MM.1S (cell line): ENCODE data around the gene CXCR3.
A peak's percentile ranks its signal among the peaks of the same experiment; 100 is the strongest.

Experiments used
- DNase-seq: peaks from one replicate; pipeline ENCODE4 v3.0.0-alpha.2; 2015
- H2AFZ ChIP-seq: fragments of 300-600 bp; sonication (generic); 2 replicates; pipeline ENCODE4 v1.6.0; 2016; ENCODE audit warnings: antibody characterized with exemption, low read length
- H3F3A ChIP-seq: fragments of 300-600 bp; sonication (generic); 2 replicates; pipeline ENCODE4 v1.6.1; 2016; ENCODE audit warnings: mild to moderate bottlenecking, antibody characterized with exemption, low read length, moderate library complexity, mixed read lengths; ENCODE audit not compliant: insufficient read depth
- H3K27ac ChIP-seq: fragments of 300-600 bp; sonication (generic); 2 replicates; pipeline ENCODE4 v1.5.1; 2016; ENCODE audit warnings: mild to moderate bottlenecking, low read length
- H3K27me3 ChIP-seq: fragments of 300-600 bp; sonication (generic); replicated peaks from 2 replicates; pipeline ENCODE4 v1.6.0; 2016; ENCODE audit warnings: low read length; ENCODE audit not compliant: insufficient read depth
- H3K36me3 ChIP-seq: fragments of 300-600 bp; sonication (generic); replicated peaks from 2 replicates; pipeline ENCODE4 v1.6.1; 2016; ENCODE audit warnings: mild to moderate bottlenecking, low read length, mixed read lengths; ENCODE audit not compliant: insufficient read depth
- H3K4me1 ChIP-seq: fragments of 300-600 bp; sonication (generic); 2 replicates; pipeline ENCODE4 v1.6.1; 2016; ENCODE audit warnings: low read length, mixed read lengths
- H3K4me2 ChIP-seq: fragments of 300-600 bp; sonication (generic); 2 replicates; pipeline ENCODE4 v1.6.0; 2016; ENCODE audit warnings: low read depth, low read length
- H3K4me3 ChIP-seq: fragments of 300-600 bp; sonication (generic); 2 replicates; pipeline ENCODE4 v1.5.1; 2016; ENCODE audit warnings: low read length, mixed read lengths
- H3K79me2 ChIP-seq: fragments of 300-600 bp; sonication (generic); 2 replicates; pipeline ENCODE4 v1.6.1; 2016; ENCODE audit warnings: mixed run types, low read length, mixed read lengths
- H3K9ac ChIP-seq: fragments of 300-600 bp; sonication (generic); 2 replicates; pipeline ENCODE4 v1.6.1; 2016; ENCODE audit warnings: low read length, mixed read lengths
- H3K9me2 ChIP-seq: fragments of 300-600 bp; sonication (generic); replicated peaks from 2 replicates; pipeline ENCODE4 v1.6.1; 2016; ENCODE audit warnings: mild to moderate bottlenecking, low read length, mixed read lengths; ENCODE audit not compliant: insufficient read depth
- H3K9me3 ChIP-seq: fragments of 300-600 bp; sonication (generic); replicated peaks from 2 replicates; pipeline ENCODE4 v1.6.1; 2016; ENCODE audit warnings: mild to moderate bottlenecking, low read length, mixed read lengths; ENCODE audit not compliant: insufficient read depth
- H4K20me1 ChIP-seq: fragments of 300-600 bp; sonication (generic); 2 replicates; pipeline ENCODE4 v1.6.1; 2016; ENCODE audit warnings: mild to moderate bottlenecking, low read length, moderate library complexity, mixed read lengths; ENCODE audit not compliant: insufficient read depth
- CTCF ChIP-seq: fragments of 300-600 bp; sonication (generic); IDR thresholded peaks from 2 replicates; pipeline ENCODE4 v1.5.1; 2016; ENCODE audit warnings: antibody characterized with exemption, low read length, mixed read lengths
- EZH2 ChIP-seq: fragments of 300-600 bp; sonication (generic); optimal IDR thresholded peaks from 2 replicates; pipeline ENCODE3; 2017; ENCODE audit warnings: low read depth, mild to moderate bottlenecking, antibody characterized with exemption, low read length, mixed read lengths
- EZH2phosphoT487 ChIP-seq: fragments of 300-600 bp; sonication (generic); IDR thresholded peaks from 2 replicates; pipeline ENCODE4 v1.6.1; 2018; ENCODE audit warnings: antibody characterized with exemption, low read length

CXCR3 gene

GRCh38 chrX:71618303-71618721 lies at the start of gene CXCR3:
Gene CXCR3 (minus strand): TSS chrX:71618511. CDS start chrX:71618449, 62 bp downstream.
- H3K9me2 ChIP-seq = no peaks in the 10 kb centered on the region
- H4K20me1 ChIP-seq = no peaks in the 10 kb centered on the region
- DNase-seq = peak; percentile 88
- no peaks in the 10 kb centered on the region for H3K36me3 ChIP-seq
- no peaks in the 10 kb centered on the region for H3K27me3 ChIP-seq
- TF ChIP-seq CTCF = no peak
- TF ChIP-seq EZH2 = no peak
- TF ChIP-seq EZH2phosphoT487 = no peak
- H3K27ac ChIP-seq = peak within 1 kb of the TSS; percentile 85
- H3K9ac ChIP-seq = peak within 1 kb of the TSS; percentile 46
- H3F3A ChIP-seq = peaks cover 19% of the 10 kb centered on the region
- no peaks in the 10 kb centered on the region for H3K9me3 ChIP-seq
- H3K4me2 ChIP-seq = peak within 1 kb of the TSS; percentile 59
- no peak within 1 kb of the TSS for H2AFZ ChIP-seq
- peak within 1 kb of the TSS; percentile 42; the same call in 1 of the 2 replicates for H3K4me3 ChIP-seq
- peaks cover 48% of the 10 kb centered on the region for H3K4me1 ChIP-seq
- H3K79me2 ChIP-seq = peaks cover 16% of the 10 kb centered on the region

- H3K9ac ChIP-seq = no peak within 1 kb of the TSS
- no peak within 1 kb of the TSS for H3K4me3 ChIP-seq
- DNase-seq = no peak
- no peak within 1 kb of the TSS for H3K27ac ChIP-seq
- no peaks in the 10 kb centered on the region for H3K9me2 ChIP-seq
- H3K4me2 ChIP-seq = no peak within 1 kb of the TSS
- no peaks in the 10 kb centered on the region for H4K20me1 ChIP-seq
- peaks cover 13% of the 10 kb centered on the region for H3F3A ChIP-seq
- no peaks in the 10 kb centered on the region for H3K79me2 ChIP-seq
- H3K9me3 ChIP-seq = no peaks in the 10 kb centered on the region
- TF ChIP-seq CTCF = no peak
- TF ChIP-seq EZH2phosphoT487 = no peak
- no peak for TF ChIP-seq EZH2
- H3K27me3 ChIP-seq = no peaks in the 10 kb centered on the region
- no peaks in the 10 kb centered on the region for H3K36me3 ChIP-seq
- no peak within 1 kb of the TSS for H2AFZ ChIP-seq
- H3K4me1 ChIP-seq = peaks cover 18% of the 10 kb centered on the region
Measured at GRCh38 chrX:71667328-71668247, 49.3 kb upstream of the CXCR3 start, which contains the start of gene LOC101059915. Gene LOC101059915 (plus strand): TSS chrX:71667546.

- Histone ChIP-seq H2AFZ (no peak overlapping the region), H3K9me2 (no peaks in the 10 kb centered on the region), H3K36me3 (no peaks in the 10 kb centered on the region), H3K4me1 (peaks cover 22% of the 10 kb centered on the region), H3K9me3 (no peaks in the 10 kb centered on the region), H3K4me2 (no peak overlapping the region), H3K27me3 (no peaks in the 10 kb centered on the region), H3F3A (peaks cover 13% of the 10 kb centered on the region), H3K27ac (no peak overlapping the region), H3K79me2 (no peaks in the 10 kb centered on the region), H4K20me1 (no peaks in the 10 kb centered on the region), H3K9ac (no peak overlapping the region), H3K4me3 (no peak overlapping the region)
- no peak for DNase-seq
- no peak for TF ChIP-seq EZH2
- TF ChIP-seq EZH2phosphoT487 = no peak
Measured at GRCh38 chrX:71666240-71667223, 48.2 kb upstream of the CXCR3 start.
